ENCODE results near the gene NUP62.
A peak's percentile ranks its signal among the peaks of the same experiment; 100 is the strongest.
"Not testable (repeated sequence)": the region's sequence is repeated elsewhere in the genome, so short reads cannot be mapped to it uniquely, and the experiment has no call there.

Gene NUP62

DNA sequence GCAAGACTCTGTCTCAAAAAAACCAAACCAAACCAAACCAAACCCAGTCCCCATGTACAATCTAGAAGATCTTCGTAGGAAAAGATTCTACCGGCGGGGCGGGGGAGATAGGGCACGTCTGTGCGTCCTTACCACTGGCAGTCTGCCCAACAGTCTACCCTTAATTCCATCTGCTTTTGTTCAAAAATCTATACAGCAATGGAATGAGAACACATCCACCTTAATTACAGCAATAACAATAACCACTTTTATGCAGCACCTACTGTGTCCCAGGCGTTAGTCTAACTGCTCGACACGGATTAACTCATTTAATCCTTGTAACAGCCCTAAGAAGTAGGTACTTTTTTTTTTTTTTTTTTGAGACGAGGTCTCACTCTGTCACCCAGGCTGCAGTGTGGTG is 2.8 kb downstream of the NUP62 start:
- no peak for DNase-seq (ENCODE audit: extremely low read depth in 1 of 2, low read depth in 1 of 2)

DNA sequence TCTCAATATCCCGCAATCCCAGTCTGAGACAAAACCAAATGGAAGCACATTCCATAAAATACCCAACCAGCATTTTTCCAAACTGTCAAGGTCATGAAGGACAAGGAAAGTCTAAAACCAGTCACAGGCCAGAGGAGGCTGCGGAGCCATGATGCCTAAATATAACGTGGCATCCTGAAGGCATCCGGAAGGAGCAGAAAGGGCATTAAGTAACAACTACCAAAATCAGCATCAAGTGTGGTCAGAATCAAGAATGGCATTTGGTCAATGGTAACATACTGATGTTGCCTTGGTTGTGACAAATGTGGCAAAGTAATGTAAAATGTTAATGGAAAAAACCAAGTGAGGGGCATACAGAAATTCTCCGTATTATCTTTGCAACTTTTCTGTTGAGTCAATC is 3.8 kb downstream of the NUP62 start:
- no peak for DNase-seq (ENCODE audit: extremely low read depth in 1 of 2, low read depth in 1 of 2)

DNA sequence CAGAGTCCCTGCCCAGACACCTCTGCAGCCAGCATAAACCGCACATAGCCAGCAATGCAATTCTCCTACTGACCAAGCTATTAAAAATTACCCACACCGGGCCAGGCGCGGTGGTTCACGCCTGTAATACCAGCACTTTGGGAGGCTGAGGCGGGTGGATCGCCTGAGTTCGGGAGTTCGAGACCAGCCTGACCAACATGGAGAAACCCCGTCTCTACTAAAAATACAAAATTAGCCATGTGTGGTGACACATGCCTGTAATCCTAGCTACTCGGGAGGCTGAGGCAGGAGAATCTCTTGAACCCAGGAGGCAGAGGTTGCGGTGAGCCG is 4.5 kb downstream of the NUP62 start:
- not testable (repeated sequence) for DNase-seq (ENCODE audit: extremely low read depth in 1 of 2, low read depth in 1 of 2)

DNA sequence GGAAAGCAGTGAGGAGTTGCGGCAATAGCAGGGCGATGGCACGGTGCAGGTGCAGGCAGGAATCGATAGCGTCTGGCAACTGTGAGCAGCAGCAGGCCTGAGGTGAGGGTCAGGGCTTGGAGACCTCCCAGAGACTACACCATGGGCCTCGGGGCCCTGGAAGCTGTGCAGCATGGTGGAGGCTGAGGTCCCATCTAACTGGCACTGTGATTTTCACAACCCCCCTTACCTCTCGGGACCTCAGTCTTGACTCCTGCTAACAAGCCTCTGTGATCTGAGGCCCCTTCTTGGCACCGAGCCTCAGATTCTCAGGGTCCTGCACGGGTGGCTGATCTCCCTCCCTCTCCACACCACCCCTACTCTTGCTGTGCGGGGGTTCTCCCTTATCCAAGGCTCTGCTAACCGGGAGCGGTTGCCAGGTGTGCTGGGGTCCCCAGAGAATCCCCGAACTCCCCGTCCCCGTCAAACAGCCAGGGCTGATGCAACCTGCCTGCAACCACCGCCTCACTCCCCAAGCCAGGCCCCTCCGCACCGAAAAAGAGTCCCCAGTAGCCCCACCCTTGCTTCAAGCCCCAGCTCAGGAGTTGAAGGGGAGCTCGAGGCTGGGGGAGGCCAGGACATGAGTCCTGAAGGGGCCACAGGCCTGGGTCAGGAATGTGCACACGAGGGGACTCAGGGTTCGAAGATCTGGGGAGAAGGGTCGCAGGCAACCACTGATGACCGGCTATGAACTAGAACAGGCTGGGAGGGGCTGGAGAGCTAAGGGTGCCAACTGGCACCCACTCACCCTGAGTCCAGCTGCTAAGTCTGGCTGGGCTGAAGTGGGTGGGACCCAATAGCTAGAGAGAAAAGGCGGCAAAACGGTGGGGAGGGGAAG is 5.1 kb downstream of the NUP62 start:
- DNase-seq (ENCODE audit: extremely low read depth in 1 of 2, low read depth in 1 of 2): no peak

DNA sequence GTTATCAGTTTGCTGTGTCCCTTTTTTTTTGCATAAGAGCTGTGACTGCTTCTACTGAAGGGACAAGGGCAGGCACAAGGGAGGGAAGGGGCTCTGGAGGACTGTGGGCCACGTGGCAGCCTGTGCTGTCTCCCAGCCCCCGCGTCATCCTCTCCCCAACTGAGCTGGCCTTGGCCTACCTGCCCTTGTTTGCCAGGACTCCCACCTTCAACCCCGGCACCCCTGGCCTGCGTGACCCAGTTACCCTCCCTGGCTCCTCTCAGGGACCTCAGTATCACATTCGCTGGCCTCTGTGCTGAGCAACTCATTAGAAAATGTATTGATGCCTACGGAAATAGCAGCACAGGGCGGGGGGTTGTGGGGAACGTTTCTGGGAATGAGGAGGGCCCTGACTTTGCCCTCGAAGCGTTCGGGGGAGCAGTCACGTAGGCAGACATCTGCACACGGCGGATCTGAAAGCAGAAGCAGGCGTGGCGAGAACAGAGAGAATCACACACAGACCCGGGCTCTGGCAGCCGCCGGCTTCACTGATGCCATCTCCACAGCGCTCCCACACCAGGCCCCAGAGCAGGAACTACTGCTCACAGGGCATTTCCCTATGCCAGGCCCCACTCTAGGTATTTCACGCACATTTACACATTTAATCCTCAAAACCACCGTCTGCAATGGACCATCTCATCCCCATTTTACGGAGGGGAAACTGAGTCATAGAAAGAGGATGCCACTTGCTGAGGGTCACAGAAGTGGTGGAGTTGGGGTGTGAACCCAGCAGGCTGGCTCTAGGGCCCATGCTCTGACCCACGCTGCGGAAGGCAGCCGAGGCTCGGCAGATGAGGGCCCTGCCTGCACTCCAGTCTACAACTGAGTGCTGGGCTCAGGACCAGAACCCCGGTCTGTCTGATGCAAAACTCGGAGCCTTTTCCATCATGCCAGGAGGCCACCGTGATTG is 6.0 kb downstream of the NUP62 start:
- no peak for DNase-seq (ENCODE audit: extremely low read depth in 1 of 2, low read depth in 1 of 2)

DNA sequence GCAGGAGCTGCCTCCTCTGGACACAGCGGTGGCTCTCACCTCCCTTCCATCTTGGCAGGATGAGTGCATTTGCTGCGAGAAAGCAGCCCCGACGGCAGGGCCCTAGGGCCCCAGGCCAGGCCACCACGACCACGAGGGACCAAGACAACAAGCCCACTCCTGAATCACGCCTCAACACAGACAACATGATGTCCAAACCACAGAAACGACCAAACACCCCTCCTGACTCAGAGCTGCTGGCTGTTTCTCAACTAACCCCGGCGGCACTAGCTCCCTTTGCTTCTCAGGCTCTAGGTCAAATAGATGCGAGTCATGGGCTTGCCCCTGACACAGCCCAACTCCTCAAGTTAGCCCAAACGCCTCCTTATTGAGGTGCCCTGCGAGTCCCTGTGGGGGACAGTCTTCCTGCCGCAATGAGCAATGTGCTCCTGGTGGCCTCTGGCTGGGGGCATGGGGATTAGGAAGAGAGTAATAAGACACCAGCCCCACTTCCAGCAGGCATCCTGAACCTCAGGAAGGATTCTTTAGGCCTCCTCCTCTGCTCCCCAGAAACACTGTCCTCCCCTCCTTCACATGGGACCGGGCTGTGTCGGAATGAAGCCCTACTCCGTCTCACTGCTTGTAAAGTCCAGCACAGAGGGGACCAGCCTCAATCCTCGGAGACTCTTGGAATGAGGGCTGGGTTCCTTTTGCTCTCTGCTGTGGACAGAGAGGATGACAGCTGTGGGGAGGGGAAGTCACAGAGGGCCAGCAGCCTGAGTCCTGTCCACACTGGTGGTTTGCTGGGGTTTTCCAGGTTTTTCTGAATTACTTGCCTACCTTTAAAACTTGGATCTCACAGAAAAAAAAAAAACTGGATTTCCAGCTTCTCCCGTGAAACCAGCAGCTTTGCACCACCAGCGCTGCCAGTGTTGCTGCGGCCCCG is 7.2 kb downstream of the NUP62 start:
- peak in 1 of 2 donors; percentile 46 for DNase-seq (ENCODE audit: extremely low read depth in 1 of 2, low read depth in 1 of 2)

DNA sequence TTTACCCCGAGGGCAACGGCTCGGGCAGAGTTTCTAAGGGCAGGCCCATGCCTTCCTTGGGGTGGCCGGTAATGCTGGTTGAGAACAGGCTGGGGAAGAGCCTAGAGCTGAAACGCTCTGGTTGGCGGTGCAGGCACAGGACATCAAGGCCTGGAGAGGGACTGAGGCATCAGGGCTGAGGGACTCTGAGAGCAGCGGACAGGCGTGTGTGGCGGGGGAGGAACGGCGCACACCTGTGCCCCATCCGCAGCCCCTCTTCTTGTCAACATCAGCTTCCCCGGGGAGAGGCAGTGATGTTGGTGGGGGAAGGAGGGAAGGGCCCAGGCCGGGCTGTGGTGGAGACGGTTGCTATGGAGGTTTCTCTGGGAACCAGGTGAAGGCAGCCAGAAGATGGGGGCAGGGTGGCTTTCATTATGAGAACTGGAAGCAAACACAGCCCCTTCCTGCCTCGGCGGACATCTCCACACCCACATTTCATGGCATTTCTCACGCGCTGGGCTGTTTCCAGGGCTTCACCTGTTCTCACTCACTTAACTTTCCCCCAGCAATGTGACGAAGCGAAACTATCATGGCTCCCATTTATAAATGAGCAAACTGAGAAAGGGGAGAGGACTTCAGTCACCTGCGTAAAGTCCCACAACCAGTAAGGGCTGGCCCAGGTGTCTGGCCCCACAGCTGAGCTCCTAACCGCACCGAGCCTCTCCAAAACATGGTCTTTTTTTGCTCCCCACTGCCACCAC is 8.5 kb downstream of the NUP62 start:
- no peak for DNase-seq (ENCODE audit: extremely low read depth in 1 of 2, low read depth in 1 of 2)

DNA sequence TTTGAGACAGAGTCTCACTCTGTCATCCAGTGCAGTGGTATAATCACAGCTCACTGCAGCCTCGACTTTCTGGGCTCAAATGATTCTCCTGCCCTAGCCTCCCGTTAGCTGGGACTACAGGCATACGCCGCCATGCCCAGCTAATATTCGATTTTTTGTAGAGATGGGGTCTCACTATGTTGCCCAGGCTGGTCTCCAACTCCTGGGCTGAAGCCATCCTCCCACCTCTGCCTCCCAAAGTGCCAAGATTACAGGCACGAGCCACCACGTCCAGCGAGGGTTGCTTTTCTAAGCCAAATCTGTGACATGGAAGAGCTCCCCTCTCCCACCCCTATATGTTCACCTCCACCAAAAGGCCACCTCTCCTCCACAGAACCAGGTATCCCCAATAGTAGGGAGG is 11.2 kb downstream of the NUP62 start:
- DNase-seq (ENCODE audit: extremely low read depth in 1 of 2, low read depth in 1 of 2): no peak

DNA sequence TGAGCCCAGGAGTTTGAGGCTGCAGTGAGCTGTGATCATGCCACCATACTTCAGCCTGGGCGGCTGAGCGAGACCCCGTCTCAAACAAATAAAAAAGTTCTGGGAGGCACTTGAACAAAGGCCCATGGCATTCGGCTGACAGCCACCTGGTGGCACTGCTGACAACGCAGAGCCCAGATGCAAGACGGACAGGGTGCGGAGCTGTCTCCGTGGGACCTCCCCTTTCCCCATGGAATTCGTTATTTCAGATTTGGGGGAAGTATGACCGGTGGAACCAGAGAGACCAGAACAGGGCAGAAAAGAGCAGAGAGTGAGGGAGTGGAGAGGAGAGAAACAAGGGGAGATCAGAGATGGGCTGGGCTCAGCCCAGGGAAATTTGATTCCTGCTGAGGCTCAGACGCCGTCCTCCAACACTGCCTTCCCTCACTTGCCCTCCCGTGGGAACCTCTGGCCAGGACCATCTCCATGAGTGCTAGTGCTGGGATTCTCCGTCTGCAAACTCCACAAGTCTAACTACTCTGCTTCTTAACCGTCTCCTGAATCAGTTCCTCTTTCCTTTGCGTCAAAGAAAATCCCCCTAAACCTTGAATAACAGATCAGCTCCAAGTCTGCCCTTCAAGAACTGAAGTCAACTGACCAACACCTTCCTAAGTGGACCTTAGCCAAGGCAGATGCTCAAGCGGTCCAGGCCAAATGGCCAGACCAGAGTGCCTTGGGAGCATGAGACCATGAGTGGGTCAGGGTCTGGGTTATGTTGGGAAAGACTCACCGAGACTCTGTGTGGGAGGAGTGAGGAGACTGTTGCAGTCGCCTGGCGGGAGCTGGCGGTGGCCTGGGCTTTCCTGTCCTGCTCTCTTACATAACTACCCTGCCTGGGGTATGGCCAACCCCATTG is 12.2 kb downstream of the NUP62 start:
- DNase-seq (ENCODE audit: extremely low read depth in 1 of 2, low read depth in 1 of 2): no peak

DNA sequence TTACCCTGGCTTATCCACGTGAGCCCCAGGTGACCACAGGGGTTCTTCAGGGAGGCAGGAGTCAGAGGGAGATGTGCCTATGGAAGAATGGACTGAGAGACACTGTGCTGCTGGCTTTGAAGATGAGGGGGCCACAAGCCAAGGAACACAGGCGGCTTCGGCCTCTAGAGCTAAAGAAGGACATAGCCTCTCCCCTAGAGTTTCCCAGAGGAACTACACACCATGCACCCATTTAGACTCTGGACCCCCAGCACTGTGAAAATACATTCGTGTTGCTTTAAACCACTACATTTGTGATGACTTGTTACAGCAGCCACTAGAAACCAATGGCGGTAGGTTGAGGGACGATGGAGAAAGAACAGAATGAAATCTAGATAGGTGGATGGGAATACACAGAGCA is 14.0 kb downstream of the NUP62 start:
- no peak for DNase-seq (ENCODE audit: extremely low read depth in 1 of 2, low read depth in 1 of 2)

DNA sequence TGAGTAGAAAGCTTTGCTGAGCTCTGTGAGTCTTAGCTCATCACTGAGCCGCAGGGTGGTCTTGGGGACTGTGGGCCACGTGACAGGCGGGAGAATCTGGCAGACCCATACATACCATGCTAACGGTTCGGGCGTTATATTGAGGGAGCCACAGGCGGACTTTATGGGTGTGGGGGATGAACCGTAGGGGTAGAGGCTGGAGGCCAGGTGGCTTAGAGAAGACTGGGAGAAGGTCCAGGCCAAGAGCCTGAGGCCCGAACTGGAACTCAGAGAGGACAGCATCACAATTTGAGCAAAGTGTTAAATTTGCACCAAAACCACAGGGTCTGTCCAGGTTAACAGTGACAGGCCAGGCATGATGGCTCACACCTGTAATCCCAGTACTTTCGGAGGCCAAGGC is 15.6 kb downstream of the NUP62 start:
- DNase-seq (ENCODE audit: extremely low read depth in 1 of 2, low read depth in 1 of 2): no peak

DNA sequence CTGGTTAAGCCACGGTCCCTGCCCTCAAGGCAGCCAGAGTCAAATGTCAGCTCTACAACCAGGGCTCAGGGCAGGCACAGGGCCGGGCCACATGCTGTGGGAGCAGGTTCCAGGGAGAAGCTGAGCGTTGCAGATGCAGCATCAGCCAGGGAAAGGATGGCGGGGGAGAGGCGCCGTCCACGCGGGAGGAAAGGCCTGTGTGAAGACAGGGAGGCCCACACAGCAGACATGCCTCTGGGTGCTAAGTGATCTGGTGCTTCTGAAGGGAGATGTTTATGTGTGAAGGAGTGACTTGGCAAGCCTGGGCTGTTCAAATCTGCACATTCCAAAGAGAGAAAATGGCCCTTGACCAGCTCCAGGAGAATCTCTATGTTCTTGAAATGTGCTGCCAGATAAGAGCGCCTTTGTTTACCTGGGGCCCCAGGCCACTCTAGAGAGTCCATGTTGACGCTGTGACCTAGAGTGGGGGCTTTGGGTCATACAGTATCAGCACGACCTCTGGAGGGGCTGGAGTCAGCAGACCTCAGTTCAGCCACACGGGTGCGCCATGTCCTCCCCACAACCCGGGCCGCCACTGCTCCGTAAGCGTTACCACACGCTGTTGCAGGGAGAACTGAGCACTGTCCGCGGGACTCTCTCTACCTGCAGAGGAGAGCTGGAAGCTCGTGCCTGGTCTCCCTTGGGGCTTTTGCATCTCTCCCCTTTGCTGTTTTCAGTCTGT is 16.2 kb downstream of the NUP62 start:
- no peak for DNase-seq (ENCODE audit: extremely low read depth in 1 of 2, low read depth in 1 of 2)

DNA sequence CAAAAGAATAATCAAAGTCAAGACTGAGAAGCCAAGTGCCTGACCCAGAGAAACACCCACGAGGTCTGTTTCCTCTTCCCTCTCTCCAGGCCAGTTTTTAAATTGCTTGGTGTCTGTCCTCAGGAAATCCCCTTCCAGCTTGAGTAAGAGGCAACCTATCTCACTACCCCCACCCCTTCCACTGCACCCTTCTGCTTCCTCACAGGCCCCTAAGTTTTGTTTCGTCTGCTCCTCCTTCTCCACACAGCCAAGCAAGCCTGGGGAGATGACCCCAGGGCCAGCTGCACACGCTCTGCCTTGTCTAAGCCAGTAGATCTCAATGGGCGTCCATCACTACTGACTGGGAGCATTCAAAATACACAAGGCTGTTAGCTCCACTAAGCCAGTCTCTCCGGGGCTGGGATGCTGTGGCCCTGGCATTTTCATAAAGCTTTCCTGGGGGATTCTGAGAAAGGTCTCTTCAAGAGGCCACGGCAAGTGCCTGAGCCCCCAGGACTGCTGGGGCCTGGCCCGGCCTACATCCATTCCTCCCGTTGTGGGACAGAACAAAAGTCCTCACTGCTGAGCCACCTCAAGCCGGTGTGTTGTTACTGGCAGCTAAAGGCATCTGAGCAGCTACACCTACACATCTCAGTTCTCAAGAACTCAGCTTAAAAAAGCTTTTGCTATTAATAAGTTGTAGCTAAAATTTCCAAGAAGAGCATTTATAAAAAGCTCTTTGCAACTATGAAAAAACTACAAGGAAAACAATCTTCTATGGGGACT is 17.7 kb downstream of the NUP62 start:
- DNase-seq (ENCODE audit: extremely low read depth in 1 of 2, low read depth in 1 of 2): peak in 1 of 2 donors; percentile 42

DNA sequence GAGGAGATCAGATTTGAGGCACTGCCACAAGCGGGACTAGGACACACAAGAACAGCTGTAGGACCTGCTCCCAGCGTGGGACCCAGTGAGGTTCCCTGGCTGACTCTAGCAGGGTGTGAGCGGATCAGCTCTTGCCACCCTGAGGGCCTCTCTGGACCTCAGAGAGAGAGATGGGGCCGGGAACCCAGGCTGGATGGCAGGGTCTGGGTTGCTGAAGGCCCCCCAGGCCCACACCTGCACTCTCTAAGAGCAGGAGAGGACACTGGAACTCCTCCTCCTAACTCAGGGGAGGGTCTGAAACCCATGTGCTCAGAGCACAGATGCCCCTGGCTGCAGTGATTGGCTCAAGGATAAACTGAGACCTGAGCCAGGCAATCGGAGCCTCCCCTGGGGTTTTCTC is 19.1 kb downstream of the NUP62 start:
- no peak for DNase-seq (ENCODE audit: extremely low read depth in 1 of 2, low read depth in 1 of 2)

DNA sequence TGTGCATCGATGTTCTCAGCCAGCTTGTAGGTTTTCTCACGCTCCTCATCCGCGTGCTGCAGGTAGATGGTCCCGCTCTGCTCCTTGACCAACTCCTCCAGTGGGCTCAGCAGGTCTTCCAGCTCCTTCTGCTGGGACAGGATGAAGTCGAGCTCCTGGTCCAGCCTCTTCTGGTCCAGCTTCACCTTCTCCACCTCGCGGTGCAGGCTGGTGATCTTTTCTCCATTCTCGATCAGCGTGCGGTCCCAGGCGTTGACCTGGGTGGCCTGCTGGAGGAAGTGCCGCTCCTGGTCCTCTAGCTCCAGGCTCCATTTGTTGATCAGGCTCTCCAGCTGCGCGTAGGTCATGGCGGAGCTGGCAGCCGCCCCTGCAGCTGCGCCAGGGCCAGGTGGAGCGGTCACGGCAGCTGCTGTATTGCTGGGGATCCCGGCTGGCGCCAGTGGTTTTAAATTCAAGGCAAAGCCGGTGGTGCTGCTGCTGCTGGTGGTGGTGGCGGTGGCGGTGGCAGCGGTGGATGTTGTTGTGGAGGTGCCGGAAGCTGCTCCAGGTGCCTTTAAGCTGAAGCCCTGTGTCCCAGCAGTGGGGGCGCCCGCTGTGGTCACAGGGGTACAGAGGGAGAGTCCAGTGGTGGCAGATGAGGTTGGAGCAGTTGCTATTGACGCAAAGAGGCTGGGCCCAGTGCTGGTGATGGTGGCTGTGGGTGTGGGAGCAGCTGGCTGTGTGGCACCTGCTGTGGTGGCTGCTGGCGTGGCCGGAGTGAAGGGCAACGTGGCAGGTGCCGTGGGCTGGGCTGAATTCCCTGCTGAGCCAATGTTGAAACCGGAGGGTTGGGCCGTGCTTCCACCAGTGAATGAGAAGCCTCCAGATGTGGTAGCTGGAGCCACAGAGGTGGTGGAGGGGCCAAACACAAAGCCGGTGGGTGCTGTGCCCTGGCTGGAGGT is 20.6 kb downstream of the NUP62 start:
- no peak for DNase-seq (ENCODE audit: extremely low read depth in 1 of 2, low read depth in 1 of 2)

DNA sequence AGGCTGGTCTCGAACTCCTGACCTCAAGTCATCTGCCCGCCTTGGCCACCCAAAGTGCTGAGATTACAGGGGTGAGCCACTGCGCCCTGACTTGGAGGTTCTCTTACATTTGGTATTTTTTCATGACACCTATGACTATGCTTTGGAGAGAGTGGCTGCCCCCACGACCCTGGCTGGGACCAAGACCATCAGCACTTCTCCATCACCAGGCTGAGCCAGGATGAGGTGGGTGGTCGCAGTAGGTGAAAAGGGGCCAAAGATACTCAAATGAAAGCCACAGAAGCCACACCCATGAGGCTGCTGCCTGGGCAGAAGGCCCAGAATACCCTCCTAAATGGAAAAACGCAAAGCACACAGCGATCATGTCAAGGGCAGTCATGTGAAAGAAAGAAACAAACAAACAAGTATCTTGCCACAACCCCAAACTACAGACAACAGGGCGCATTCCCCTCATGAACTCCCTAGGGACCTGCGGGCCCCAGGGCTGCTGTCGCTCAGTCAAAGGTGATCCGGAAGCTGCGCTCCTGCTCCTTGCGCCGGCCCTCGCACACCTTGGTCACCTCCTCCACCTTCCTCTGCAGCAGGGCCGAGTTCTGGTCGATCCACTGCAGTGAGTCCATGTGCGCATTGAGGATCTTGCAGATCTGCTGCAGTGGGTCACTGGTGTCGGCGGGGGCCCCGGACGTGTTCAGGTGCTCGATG is 21.4 kb downstream of the NUP62 start:
- no peak for DNase-seq (ENCODE audit: extremely low read depth in 1 of 2, low read depth in 1 of 2)
